ENCODE data around the gene DHFR2.

GRCh38 chr3:94028093-94028837 lies 34.5 kb downstream of the DHFR2 start, which contains the start of gene STX19:
- TF ChIP-seq GATA2 (IDR thresholded peaks at IDR 0.05; ENCODE audit: low read depth, low read length) (no peak), GATA3 (IDR thresholded peaks at IDR 0.05; ENCODE audit: low read depth, low read length) (no peak)

Measured in SH-SY5Y (cell line).